COLO668 (cell line): ENCODE results near the gene RBM15B.
A peak's percentile ranks its signal among the peaks of the same experiment; 100 is the strongest.

ENCODE experiments used
- DNase-seq: peaks from one replicate; lab custom pipeline; 2025; ENCODE audit not compliant: unreplicated experiment; lab: John Stamatoyannopoulos, UW

RBM15B gene

DNA sequence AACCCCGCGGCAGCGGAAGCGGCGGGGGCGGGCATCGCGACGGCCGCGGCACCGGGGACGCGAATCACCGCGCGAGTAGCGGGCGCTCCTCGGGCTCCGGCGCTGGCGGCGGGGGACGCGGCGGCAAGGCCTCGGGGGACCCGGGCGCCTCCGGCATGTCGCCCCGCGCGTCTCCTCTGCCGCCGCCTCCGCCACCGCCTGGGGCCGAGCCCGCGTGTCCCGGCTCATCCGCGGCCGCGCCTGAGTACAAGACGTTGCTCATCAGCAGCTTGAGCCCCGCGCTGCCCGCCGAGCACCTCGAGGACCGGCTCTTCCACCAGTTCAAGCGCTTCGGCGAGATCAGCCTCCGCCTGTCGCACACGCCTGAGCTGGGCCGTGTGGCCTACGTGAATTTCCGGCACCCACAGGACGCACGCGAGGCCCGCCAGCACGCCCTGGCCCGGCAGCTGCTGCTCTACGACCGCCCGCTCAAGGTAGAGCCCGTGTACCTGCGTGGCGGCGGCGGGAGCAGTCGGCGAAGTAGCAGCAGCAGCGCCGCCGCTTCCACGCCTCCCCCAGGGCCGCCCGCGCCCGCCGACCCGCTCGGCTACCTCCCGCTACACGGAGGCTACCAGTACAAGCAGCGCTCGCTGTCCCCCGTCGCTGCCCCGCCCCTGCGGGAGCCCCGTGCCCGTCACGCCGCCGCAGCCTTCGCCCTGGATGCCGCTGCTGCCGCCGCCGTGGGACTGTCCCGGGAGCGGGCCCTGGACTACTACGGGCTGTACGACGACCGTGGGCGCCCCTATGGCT, 675 bp downstream of the RBM15B start:
- DNase-seq = peak; percentile 53

DNA sequence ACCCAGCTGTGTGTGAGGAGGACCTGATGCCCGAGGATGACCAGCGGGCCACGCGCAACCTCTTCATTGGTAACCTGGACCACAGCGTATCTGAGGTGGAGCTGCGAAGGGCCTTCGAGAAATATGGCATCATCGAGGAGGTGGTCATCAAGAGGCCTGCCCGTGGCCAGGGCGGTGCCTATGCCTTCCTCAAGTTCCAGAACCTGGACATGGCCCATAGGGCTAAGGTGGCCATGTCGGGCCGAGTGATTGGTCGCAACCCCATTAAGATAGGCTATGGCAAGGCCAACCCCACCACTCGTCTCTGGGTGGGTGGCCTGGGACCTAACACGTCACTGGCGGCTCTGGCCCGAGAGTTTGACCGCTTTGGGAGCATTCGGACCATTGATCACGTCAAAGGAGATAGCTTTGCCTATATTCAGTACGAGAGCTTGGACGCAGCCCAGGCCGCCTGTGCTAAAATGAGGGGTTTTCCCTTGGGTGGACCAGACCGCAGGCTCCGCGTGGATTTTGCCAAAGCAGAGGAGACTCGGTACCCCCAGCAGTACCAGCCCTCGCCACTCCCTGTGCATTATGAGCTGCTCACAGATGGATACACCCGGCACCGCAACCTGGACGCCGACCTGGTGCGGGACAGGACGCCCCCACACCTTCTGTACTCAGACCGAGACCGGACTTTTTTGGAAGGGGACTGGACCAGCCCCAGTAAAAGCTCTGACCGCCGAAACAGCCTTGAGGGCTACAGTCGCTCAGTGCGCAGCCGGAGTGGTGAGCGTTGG, 1.5 kb downstream of the RBM15B start:
- no peak for DNase-seq

DNA sequence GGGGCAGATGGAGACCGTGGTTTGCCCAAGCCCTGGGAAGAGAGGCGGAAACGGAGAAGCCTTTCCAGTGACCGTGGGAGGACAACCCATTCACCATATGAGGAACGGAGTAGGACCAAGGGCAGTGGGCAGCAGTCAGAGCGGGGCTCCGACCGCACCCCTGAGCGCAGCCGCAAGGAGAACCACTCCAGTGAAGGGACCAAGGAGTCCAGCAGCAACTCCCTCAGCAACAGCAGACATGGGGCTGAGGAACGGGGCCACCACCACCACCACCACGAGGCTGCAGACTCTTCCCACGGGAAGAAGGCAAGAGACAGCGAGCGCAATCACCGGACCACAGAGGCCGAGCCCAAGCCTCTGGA, 2.0 kb downstream of the RBM15B start:
- DNase-seq = no peak

DNA sequence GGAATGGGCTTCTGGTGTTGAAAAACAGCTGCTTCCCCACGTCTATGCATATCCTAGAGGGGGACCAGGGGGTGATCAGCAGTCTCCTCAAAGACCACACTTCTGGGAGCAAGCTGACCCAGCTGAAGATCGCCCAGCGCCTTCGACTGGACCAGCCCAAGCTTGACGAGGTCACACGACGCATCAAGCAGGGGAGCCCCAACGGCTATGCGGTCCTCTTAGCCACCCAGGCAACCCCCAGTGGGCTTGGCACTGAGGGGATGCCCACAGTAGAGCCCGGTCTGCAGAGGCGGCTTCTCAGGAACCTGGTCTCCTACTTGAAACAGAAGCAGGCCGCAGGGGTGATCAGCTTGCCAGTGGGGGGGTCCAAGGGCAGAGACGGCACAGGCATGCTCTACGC, 2.5 kb downstream of the RBM15B start:
- no peak for DNase-seq

- DNase-seq = no peak
Observed at GRCh38 chr3:51394541-51394940, 3.5 kb downstream of the RBM15B start.

DNA sequence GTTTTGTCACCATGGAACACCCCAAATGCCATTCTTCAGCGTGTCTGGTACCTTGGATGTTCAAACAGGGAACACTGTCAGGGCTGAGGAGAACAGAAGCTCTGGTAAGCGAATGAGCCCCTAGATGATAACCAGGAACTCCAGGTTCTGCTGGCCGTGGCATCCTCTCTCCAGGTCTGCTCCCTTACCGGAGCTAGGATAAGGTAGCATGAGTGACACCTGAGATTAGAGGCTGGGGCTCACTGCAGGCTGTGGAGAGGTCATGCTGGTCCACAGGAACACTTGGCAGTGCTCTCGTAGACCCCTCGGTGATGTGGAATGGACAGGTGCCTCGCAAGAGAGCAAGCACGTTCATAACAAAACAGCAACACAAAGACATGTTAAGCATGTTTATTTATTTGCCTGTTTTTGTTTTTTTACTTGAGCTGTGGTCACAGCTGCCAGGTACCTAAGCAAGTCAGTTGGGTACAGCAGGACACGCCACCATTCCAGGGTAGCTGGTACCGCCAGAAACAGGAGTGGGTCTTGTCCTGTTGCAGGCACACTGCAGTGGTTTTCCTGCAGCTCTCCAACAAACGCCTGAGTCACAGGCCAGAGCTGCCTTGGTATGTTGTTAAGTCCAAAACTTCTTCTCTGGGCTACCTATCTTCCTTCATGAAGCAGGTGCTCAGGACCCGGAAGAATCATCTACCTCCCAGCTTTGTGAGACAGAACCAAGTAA, 4.6 kb downstream of the RBM15B start:
- no peak for DNase-seq

- DNase-seq = no peak
Observed at GRCh38 chr3:51396401-51396800, 5.3 kb downstream of the RBM15B start.

DNA sequence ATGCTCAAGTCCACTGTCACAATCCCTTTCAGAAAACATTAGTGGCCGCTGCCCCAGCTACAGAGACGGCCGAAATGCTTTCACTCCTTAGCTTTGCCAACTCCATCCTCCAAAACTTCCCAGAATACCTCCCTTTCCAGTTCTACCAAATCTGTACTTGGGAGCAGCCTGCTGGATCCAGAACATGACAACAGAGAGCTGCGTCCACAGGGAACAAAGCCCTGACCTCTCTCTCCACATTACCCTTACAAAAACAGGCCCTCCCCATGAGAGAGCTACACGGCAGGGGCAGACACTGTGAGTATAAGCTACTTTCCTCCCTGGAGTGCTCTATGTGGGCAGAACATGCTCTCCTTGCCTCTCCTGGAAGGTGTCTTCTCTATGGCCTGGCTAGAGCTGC, 6.3 kb downstream of the RBM15B start:
- no peak for DNase-seq

- DNase-seq = no peak
Observed at GRCh38 chr3:51398595-51399310, 7.7 kb downstream of the RBM15B start.

DNA sequence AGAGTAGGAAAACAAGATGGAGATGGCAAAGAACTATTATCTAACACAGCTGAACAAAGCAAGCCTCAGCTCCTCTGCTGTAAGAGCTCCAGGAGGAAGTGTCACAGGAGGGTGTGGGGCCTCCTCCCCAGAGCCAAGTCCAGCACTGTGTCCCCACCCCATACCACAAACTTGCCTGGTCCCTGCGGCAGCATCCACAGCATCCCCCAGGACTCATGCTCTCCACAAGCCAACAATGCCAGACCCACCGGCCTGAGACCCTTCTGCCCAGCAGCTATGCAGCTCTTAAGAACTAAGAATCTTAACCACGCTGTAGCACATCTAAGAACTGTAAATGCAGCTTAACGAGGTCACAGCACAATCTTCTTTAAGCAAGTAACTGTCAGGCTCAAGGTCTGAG, 9.1 kb downstream of the RBM15B start:
- no peak for DNase-seq

- DNase-seq = no peak
Observed at GRCh38 chr3:51401735-51402134, 10.7 kb downstream of the RBM15B start.

- DNase-seq = no peak
Observed at GRCh38 chr3:51403675-51404074, 12.6 kb downstream of the RBM15B start.

- DNase-seq = no peak
Observed at GRCh38 chr3:51408021-51408420, 16.9 kb downstream of the RBM15B start.

DNA sequence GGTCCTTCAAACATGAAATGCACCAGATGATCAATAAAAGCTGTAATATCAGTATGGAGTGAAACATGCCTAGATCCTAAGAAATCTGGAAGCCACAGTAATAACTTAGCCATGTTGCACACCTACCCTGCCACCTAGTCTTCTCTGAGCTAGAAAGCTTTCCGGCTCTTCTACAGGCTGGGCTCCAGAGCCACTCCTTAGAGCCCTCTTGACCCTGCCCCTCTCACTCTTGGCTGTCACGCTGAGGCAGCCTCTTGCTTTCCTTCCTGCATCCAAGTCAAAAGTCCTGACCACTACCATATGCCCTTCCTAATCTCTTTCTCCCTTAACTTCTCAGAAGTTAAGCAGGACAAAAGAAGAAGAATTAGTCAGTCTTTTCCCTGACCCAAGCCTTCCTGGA, 17.7 kb downstream of the RBM15B start:
- DNase-seq = no peak

GRCh38 chr3:51422211-51422610, 31.1 kb downstream of the RBM15B start:
- no peak for DNase-seq

GRCh38 chr3:51426921-51427320, 35.8 kb downstream of the RBM15B start:
- no peak for DNase-seq

- no peak for DNase-seq
Observed at GRCh38 chr3:51429138-51429537, 38.1 kb downstream of the RBM15B start.

DNA sequence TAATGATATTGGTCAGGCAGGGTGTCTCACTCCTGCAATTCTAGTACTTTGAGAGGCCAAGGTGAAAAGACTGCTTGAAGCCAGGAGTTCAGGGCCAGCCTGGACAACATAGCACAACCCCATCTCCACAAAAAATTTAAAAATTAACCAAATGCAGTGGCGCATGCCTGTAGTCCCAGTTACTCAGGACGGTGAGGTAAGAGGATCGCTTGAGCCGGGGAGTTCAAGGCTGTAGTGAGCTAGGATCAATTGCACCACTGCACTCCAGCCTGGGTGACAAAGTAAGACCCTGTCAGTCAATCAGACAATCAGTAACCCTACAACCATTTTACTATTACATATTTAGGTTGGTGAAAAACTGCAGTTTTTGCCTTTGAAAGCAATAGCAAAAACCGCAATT, 43.0 kb downstream of the RBM15B start:
- DNase-seq = no peak

GRCh38 chr3:51434746-51435327, 43.8 kb downstream of the RBM15B start:
- peak; percentile 18 for DNase-seq

DNA sequence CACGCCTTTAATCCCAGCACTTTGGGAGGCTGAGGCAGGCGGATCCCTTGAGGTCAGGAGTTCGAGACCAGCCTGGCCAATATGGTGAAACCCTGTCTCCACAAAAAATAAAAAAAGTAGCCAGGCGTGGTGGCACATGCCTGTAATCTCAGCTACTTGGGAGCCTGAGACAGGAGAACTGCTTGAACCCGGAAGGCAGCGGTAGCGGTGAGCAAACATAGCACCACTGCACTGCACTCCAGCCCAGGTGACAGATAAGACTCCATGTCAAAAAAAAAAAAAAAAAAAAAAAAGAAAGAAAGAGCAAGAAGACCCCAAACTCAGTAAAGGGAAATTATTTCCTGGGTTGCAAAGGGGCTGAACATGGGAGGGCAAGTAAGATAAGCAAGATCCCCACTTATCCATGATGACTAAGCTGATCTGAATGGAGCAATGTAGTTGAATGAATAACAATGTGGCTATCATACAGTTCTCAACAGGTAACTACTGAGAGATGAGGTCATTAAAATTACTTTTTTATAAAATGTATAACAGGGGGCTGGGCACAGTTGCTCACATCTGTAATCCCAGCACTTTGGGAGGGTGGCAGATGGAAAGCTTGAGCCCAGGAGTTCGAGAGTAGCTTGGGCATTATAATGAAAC, 46.0 kb downstream of the RBM15B start:
- DNase-seq = no peak
